Activated T-cell treated with anti-CD3 and anti-CD28 coated beads, Interleukin-2, amount 50 U/mL, for 24 hours (primary cell): Measurements from ENCODE around the gene NID2.

Experiments used
- DNase-seq: peaks from one replicate; pipeline ENCODE4 v3.0.0-alpha.2; 2020
- H3K27ac Mint-ChIP-seq: 2 replicates; pipeline ENCODE4 v1.8.0; 2020; ENCODE audit warnings: mild to moderate bottlenecking, mixed read lengths
- H3K27me3 Mint-ChIP-seq: 2 replicates; pipeline ENCODE4 v1.8.0; 2020; ENCODE audit warnings: mixed read lengths
- H3K36me3 Mint-ChIP-seq: 2 replicates; pipeline ENCODE4 v1.8.0; 2020; ENCODE audit warnings: low read depth, mixed read lengths
- H3K4me1 Mint-ChIP-seq: 2 replicates; pipeline ENCODE4 v1.8.0; 2020; ENCODE audit warnings: low read depth, mixed read lengths
- H3K4me3 Mint-ChIP-seq: 2 replicates; pipeline ENCODE4 v1.8.0; 2020; ENCODE audit warnings: mild to moderate bottlenecking, moderate library complexity, mixed read lengths
- H3K9me3 Mint-ChIP-seq: 2 replicates; pipeline ENCODE4 v1.8.0; 2020; ENCODE audit warnings: mixed read lengths

NID2 gene

GRCh38 chr14:52015411-52016030 lies 53.3 kb downstream of the NID2 start:
- DNase-seq, result no peak
- Mint-ChIP-seq H3K4me3 (no peak overlapping the region), H3K27me3 (peaks cover 11% of the 10 kb centered on the region), H3K27ac (no peak overlapping the region), H3K36me3 (peaks cover 19% of the 10 kb centered on the region), H3K9me3 (no peaks in the 10 kb centered on the region), H3K4me1 (peaks cover 8% of the 10 kb centered on the region)

GRCh38 chr14:52014601-52015267 lies 54.1 kb downstream of the NID2 start:
- H3K4me3 Mint-ChIP-seq, result no peak overlapping the region
- H3K36me3 Mint-ChIP-seq, result peaks cover 27% of the 10 kb centered on the region
- H3K9me3 Mint-ChIP-seq, result no peaks in the 10 kb centered on the region
- peaks cover 11% of the 10 kb centered on the region for H3K27me3 Mint-ChIP-seq
- H3K27ac Mint-ChIP-seq, result no peak overlapping the region
- peaks cover 2% of the 10 kb centered on the region for H3K4me1 Mint-ChIP-seq
- DNase-seq, result no peak

GRCh38 chr14:52013984-52014600 lies 54.8 kb downstream of the NID2 start:
- H3K4me3 Mint-ChIP-seq, result no peak overlapping the region
- no peak for DNase-seq
- peaks cover 11% of the 10 kb centered on the region for H3K27me3 Mint-ChIP-seq
- H3K9me3 Mint-ChIP-seq, result no peaks in the 10 kb centered on the region
- no peaks in the 10 kb centered on the region for H3K4me1 Mint-ChIP-seq
- peaks cover 33% of the 10 kb centered on the region for H3K36me3 Mint-ChIP-seq
- H3K27ac Mint-ChIP-seq, result no peak overlapping the region

GRCh38 chr14:52012635-52013034 lies 56.2 kb downstream of the NID2 start:
- Mint-ChIP-seq H3K27ac (no peak overlapping the region), H3K4me3 (no peak overlapping the region), H3K9me3 (no peaks in the 10 kb centered on the region), H3K4me1 (no peaks in the 10 kb centered on the region), H3K27me3 (peaks cover 11% of the 10 kb centered on the region), H3K36me3 (peaks cover 48% of the 10 kb centered on the region)
- DNase-seq, result no peak

DNA sequence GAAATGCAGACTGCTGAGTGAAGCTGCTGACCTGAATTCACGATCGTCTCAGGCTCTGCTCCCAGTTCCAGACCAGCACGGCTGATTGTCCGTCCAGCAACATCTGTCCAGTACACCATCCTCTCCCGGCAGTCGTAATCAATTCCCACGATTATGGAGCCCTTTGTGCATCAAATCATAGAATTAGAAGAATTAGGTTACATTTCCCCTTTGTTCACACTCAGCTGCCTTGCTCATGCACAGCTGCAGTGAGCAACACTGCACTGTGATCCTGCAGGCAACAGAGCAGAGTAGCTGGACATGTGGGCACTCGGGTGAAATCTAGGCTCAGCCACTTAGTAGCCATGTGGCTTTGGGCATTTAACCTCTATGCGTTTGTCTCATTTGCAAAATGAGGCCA lies 57.3 kb downstream of the NID2 start:
- no peaks in the 10 kb centered on the region for H3K9me3 Mint-ChIP-seq
- peaks cover 59% of the 10 kb centered on the region for H3K36me3 Mint-ChIP-seq
- H3K4me1 Mint-ChIP-seq, result no peaks in the 10 kb centered on the region
- no peak overlapping the region for H3K4me3 Mint-ChIP-seq
- peaks cover 3% of the 10 kb centered on the region for H3K27me3 Mint-ChIP-seq
- no peak for DNase-seq
- H3K27ac Mint-ChIP-seq, result no peak overlapping the region

- Mint-ChIP-seq H3K36me3 (peaks cover 72% of the 10 kb centered on the region), H3K4me1 (peaks cover 2% of the 10 kb centered on the region), H3K27ac (peak overlapping the region; percentile 2), H3K27me3 (no peaks in the 10 kb centered on the region), H3K4me3 (no peak overlapping the region), H3K9me3 (no peaks in the 10 kb centered on the region)
- DNase-seq, result no peak
Observed at GRCh38 chr14:52010173-52010693, 58.6 kb downstream of the NID2 start.

- Mint-ChIP-seq H3K4me1 (peaks cover 2% of the 10 kb centered on the region), H3K9me3 (no peaks in the 10 kb centered on the region), H3K27ac (no peak overlapping the region), H3K4me3 (no peak overlapping the region), H3K27me3 (no peaks in the 10 kb centered on the region), H3K36me3 (peaks cover 93% of the 10 kb centered on the region)
- DNase-seq, result no peak
Observed at GRCh38 chr14:52008136-52008535, 60.7 kb downstream of the NID2 start.

DNA sequence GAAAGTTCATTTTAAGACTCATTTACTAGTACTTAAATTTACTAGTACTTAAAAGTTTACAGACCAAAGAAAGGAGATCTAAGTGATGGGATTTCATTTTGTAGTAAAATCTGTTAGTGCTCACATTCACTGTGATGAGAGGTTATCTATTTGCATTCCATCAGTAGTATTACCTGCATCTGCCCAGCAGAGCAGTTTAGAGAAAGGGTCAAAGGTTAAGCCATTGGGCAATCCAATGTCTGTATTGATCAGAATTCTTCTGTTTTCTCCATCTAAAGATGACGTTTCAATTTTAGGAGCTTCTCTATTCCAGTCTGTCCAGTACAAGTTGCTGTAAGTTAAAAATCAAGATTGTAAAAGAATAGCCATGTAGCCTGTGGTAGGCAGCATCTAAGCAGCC lies 61.2 kb downstream of the NID2 start:
- Mint-ChIP-seq H3K27me3 (no peaks in the 10 kb centered on the region), H3K9me3 (no peaks in the 10 kb centered on the region), H3K4me1 (peaks cover 2% of the 10 kb centered on the region), H3K27ac (no peak overlapping the region), H3K36me3 (peaks cover 98% of the 10 kb centered on the region), H3K4me3 (no peak overlapping the region)
- no peak for DNase-seq

DNA sequence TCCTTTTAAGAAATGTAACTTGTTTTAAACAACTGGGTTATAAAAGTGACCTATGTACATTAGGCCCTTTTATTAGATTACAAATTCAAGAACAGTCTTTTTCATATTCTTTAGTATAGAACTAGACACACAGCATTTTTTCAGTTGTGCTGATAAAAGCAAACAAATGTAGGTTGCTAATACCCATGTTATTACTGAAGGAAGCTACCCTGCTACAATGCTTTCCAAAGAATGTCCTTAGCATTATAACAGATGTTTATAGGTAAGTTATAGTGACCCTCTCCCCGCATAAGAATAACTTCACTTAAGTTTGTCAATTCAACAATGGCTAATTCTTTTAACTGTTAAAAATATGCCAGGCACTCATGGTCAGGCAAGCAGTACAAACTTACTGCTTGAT lies 61.6 kb downstream of the NID2 start:
- H3K4me1 Mint-ChIP-seq, result peaks cover 2% of the 10 kb centered on the region
- no peak overlapping the region for H3K4me3 Mint-ChIP-seq
- H3K9me3 Mint-ChIP-seq, result no peaks in the 10 kb centered on the region
- peaks cover 100% of the 10 kb centered on the region for H3K36me3 Mint-ChIP-seq
- DNase-seq, result no peak
- no peak overlapping the region for H3K27ac Mint-ChIP-seq
- H3K27me3 Mint-ChIP-seq, result no peaks in the 10 kb centered on the region

DNA sequence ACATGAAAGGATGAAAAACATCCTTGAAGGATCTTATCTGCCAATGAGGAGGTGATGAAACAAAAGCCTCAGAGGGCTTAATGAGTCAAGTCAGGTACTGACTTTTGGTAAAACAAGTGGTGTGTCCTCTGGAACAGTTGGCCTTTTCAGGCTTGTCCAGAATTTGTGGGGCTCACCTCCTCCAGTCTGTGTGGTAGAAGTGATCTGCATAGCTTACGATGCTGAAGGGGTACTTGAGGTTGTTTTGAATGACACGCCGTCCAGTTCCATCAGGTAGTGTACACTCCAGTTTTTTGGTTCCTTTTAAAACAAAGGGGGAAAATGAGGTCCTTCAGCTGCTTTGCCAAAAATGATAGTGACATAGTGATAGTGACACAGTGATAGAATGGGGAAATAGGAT lies 62.5 kb downstream of the NID2 start:
- Mint-ChIP-seq H3K27me3 (no peaks in the 10 kb centered on the region), H3K27ac (peak overlapping the region; percentile 63), H3K4me1 (peaks cover 2% of the 10 kb centered on the region), H3K4me3 (no peak overlapping the region), H3K9me3 (no peaks in the 10 kb centered on the region), H3K36me3 (peaks cover 100% of the 10 kb centered on the region)
- DNase-seq, result no peak

- no peak overlapping the region for H3K4me3 Mint-ChIP-seq
- peaks cover 2% of the 10 kb centered on the region for H3K4me1 Mint-ChIP-seq
- peaks cover 99% of the 10 kb centered on the region for H3K36me3 Mint-ChIP-seq
- no peak for DNase-seq
- no peaks in the 10 kb centered on the region for H3K9me3 Mint-ChIP-seq
- H3K27me3 Mint-ChIP-seq, result no peaks in the 10 kb centered on the region
- H3K27ac Mint-ChIP-seq, result peak overlapping the region; percentile 32
Observed at GRCh38 chr14:52005625-52006024, 63.2 kb downstream of the NID2 start.

GRCh38 chr14:52003324-52003723 lies 65.5 kb downstream of the NID2 start:
- H3K27ac Mint-ChIP-seq, result no peak overlapping the region
- H3K27me3 Mint-ChIP-seq, result no peaks in the 10 kb centered on the region
- no peak overlapping the region for H3K4me3 Mint-ChIP-seq
- peaks cover 14% of the 10 kb centered on the region for H3K4me1 Mint-ChIP-seq
- peaks cover 98% of the 10 kb centered on the region for H3K36me3 Mint-ChIP-seq
- DNase-seq, result no peak
- H3K9me3 Mint-ChIP-seq, result no peaks in the 10 kb centered on the region

DNA sequence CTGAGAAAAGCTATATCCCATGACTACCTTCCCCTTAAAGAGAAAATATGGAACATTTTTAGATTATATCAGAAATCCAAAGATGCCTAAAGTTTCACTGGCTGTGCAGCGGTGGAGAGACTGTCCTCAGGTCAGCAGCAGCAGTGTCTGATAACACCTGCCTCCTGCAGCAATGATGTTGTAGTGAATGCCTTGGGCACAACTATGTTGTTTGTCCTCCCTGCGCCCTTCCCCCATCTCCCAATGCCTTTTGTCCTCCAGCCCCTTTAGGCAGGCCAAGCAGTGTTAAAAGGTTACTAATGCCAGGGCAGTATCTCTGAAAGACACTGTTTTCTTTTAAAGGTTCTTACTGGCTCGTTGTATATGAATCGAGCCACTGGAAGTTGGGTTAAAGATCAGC lies 66.3 kb downstream of the NID2 start:
- peaks cover 97% of the 10 kb centered on the region for H3K36me3 Mint-ChIP-seq
- peaks cover 14% of the 10 kb centered on the region for H3K4me1 Mint-ChIP-seq
- H3K27ac Mint-ChIP-seq, result peak overlapping the region; percentile 3
- no peak for DNase-seq
- H3K4me3 Mint-ChIP-seq, result no peak overlapping the region
- H3K27me3 Mint-ChIP-seq, result no peaks in the 10 kb centered on the region
- H3K9me3 Mint-ChIP-seq, result no peaks in the 10 kb centered on the region

- DNase-seq, result no peak
- no peak overlapping the region for H3K27ac Mint-ChIP-seq
- H3K27me3 Mint-ChIP-seq, result no peaks in the 10 kb centered on the region
- no peak overlapping the region for H3K4me3 Mint-ChIP-seq
- no peaks in the 10 kb centered on the region for H3K9me3 Mint-ChIP-seq
- H3K4me1 Mint-ChIP-seq, result peaks cover 25% of the 10 kb centered on the region
- H3K36me3 Mint-ChIP-seq, result peaks cover 97% of the 10 kb centered on the region
Observed at GRCh38 chr14:52000696-52001095, 68.2 kb downstream of the NID2 start.

- peaks cover 96% of the 10 kb centered on the region for H3K36me3 Mint-ChIP-seq
Observed at GRCh38 chr14:52000019-52000582, 68.8 kb downstream of the NID2 start.

More at GRCh38 chr14:52000019-52000582, 68.8 kb downstream of the NID2 start:
- H3K4me1 Mint-ChIP-seq, result peaks cover 27% of the 10 kb centered on the region
- no peaks in the 10 kb centered on the region for H3K9me3 Mint-ChIP-seq
- H3K27me3 Mint-ChIP-seq, result no peaks in the 10 kb centered on the region
- DNase-seq, result no peak
- no peak overlapping the region for H3K4me3 Mint-ChIP-seq
- no peak overlapping the region for H3K27ac Mint-ChIP-seq
